Fibroblast of lung (primary cell): ENCODE measurements around the gene ZNF280C.

ENCODE experiments used
- EZH2 ChIP-seq: IDR thresholded peaks from 2 replicates; pipeline ENCODE4 v1.5.1; 2012; ENCODE audit warnings: low read length, control low read depth, mild to moderate bottlenecking; ENCODE audit errors: missing control alignments
- TF ChIP-seq, protein P1 (sequence below), 2 donors: IDR thresholded peaks in 1 of 2; conservative IDR thresholded peaks in 1 of 2; 1 replicate in 1 of 2; 2 replicates in 1 of 2; pipeline ENCODE4 v1.5.1; 2011 to 2012; ENCODE audit warnings: low read length in 2 of 2, control low read depth in 1 of 2, inconsistent platforms in 1 of 2, low read depth in 1 of 2, mild to moderate bottlenecking in 1 of 2

- TF ChIP-seq, protein P1, sequence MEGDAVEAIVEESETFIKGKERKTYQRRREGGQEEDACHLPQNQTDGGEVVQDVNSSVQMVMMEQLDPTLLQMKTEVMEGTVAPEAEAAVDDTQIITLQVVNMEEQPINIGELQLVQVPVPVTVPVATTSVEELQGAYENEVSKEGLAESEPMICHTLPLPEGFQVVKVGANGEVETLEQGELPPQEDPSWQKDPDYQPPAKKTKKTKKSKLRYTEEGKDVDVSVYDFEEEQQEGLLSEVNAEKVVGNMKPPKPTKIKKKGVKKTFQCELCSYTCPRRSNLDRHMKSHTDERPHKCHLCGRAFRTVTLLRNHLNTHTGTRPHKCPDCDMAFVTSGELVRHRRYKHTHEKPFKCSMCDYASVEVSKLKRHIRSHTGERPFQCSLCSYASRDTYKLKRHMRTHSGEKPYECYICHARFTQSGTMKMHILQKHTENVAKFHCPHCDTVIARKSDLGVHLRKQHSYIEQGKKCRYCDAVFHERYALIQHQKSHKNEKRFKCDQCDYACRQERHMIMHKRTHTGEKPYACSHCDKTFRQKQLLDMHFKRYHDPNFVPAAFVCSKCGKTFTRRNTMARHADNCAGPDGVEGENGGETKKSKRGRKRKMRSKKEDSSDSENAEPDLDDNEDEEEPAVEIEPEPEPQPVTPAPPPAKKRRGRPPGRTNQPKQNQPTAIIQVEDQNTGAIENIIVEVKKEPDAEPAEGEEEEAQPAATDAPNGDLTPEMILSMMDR (conservative IDR thresholded peaks at IDR 0.05 in 1 of 2, IDR thresholded peaks at IDR 0.05 in 1 of 2; ENCODE audit: low read depth in 1 of 2, low read length in 2 of 2) = no peak
- TF ChIP-seq EZH2 = no peak
Observed at GRCh38 chrX:130211415-130212186, 57.1 kb downstream of the ZNF280C start.
